Right lobe of liver (tissue), 4 donors: ENCODE data around the gene ZNF697.

Experiments used
- POLR2A ChIP-seq: fragments of 450-650 bp; IDR thresholded peaks from one replicate; pipeline ENCODE4 v1.6.1; 2017; ENCODE audit warnings: antibody characterized with exemption, mild to moderate bottlenecking
- TF ChIP-seq, protein P1 (sequence below), 4 donors: fragments of 200-600 bp in 3 of 4; fragments of 450-650 bp in 1 of 4; IDR thresholded peaks; one replicate each; pipeline versions ENCODE4 v1.5.1 to v1.8.0; 2016 to 2022; ENCODE audit warnings: antibody characterized with exemption in 4 of 4, mild to moderate bottlenecking in 2 of 4
- donor health status: DM: no; HTN: no; CAD: no.
- donor health status: DM: no; HTN: no; CAD: no.
- donor health status: DM: no; HTN: yes; CAD: no.

- TF ChIP-seq, protein P1, sequence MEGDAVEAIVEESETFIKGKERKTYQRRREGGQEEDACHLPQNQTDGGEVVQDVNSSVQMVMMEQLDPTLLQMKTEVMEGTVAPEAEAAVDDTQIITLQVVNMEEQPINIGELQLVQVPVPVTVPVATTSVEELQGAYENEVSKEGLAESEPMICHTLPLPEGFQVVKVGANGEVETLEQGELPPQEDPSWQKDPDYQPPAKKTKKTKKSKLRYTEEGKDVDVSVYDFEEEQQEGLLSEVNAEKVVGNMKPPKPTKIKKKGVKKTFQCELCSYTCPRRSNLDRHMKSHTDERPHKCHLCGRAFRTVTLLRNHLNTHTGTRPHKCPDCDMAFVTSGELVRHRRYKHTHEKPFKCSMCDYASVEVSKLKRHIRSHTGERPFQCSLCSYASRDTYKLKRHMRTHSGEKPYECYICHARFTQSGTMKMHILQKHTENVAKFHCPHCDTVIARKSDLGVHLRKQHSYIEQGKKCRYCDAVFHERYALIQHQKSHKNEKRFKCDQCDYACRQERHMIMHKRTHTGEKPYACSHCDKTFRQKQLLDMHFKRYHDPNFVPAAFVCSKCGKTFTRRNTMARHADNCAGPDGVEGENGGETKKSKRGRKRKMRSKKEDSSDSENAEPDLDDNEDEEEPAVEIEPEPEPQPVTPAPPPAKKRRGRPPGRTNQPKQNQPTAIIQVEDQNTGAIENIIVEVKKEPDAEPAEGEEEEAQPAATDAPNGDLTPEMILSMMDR (IDR thresholded peaks at IDR 0.05): no peak
- no peak for TF ChIP-seq POLR2A
Observed at GRCh38 chr1:119688810-119689209, 40.7 kb upstream of the ZNF697 start.
